Measurements from ENCODE around the gene TIFAB.

- TF ChIP-seq, protein P1, sequence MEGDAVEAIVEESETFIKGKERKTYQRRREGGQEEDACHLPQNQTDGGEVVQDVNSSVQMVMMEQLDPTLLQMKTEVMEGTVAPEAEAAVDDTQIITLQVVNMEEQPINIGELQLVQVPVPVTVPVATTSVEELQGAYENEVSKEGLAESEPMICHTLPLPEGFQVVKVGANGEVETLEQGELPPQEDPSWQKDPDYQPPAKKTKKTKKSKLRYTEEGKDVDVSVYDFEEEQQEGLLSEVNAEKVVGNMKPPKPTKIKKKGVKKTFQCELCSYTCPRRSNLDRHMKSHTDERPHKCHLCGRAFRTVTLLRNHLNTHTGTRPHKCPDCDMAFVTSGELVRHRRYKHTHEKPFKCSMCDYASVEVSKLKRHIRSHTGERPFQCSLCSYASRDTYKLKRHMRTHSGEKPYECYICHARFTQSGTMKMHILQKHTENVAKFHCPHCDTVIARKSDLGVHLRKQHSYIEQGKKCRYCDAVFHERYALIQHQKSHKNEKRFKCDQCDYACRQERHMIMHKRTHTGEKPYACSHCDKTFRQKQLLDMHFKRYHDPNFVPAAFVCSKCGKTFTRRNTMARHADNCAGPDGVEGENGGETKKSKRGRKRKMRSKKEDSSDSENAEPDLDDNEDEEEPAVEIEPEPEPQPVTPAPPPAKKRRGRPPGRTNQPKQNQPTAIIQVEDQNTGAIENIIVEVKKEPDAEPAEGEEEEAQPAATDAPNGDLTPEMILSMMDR (IDR thresholded peaks at IDR 0.05), result no peak
- no peak for TF ChIP-seq POLR2A (IDR thresholded peaks at IDR 0.05)
Observed at GRCh38 chr5:135478938-135479337, 26.8 kb upstream of the TIFAB start.

All from thyroid gland (tissue), 4 donors.